OCI-LY7 (cell line): Measurements from ENCODE around the gene MPPED1. TPM values are rescaled to one million over a fixed set of nuclear protein-coding genes. Genes with fewer than 3 reads are reported as not detected.

ENCODE experiments used
- BruUV-seq: library from RNA; stranded (reverse); fragments of 400-500 nt; replicated peaks from 2 replicates; lab custom pipeline; 2021; lab: Mats Ljungman, UMichigan
- CTCF ChIA-PET: fragments of 300-600 bp; sonication (Branson Sonifier 250); formaldehyde crosslinking; loops from one replicate; lab custom pipeline; 2022; ENCODE audit warnings: antibody characterized with exemption; ENCODE audit not compliant: unreplicated experiment; lab: Charles Lee
- POLR2A ChIA-PET: fragments of 300-600 bp; sonication (Branson Sonifier 250); formaldehyde crosslinking; loops from one replicate; lab custom pipeline; 2022; ENCODE audit warnings: antibody characterized with exemption; lab: Charles Lee
- DNase-seq: peaks from one replicate; pipeline ENCODE4 v3.0.0-alpha.2; 2015; ENCODE audit warnings: low spot score
- H2AFZ ChIP-seq: fragments of 200-600 bp; sonication (generic), shearing (Covaris generic); 2 replicates; pipeline ENCODE4 v1.6.1; 2014; ENCODE audit warnings: mild to moderate bottlenecking, antibody characterized with exemption, low read length, moderate library complexity
- H3K27ac ChIP-seq: fragments of 200-600 bp; sonication (generic); 2 replicates; pipeline ENCODE4 v1.5.1; 2014; ENCODE audit warnings: mixed run types, low read depth, mild to moderate bottlenecking, moderate library complexity, low read length, inconsistent platforms; ENCODE audit not compliant: poor library complexity, severe bottlenecking
- H3K36me3 ChIP-seq: fragments of 200-600 bp; sonication (generic); 2 replicates; pipeline ENCODE4 v1.6.1; 2014; ENCODE audit warnings: mild to moderate bottlenecking, antibody characterized with exemption, low read length, moderate library complexity, mixed read lengths; ENCODE audit not compliant: insufficient read depth
- H3K4me1 ChIP-seq: fragments of 200-600 bp; sonication (generic); 2 replicates; pipeline ENCODE4 v1.5.1; 2014; ENCODE audit warnings: mild to moderate bottlenecking, low read length; ENCODE audit not compliant: insufficient read depth, poor library complexity, severe bottlenecking
- H3K4me2 ChIP-seq: fragments of 200-600 bp; sonication (generic); 2 replicates; pipeline ENCODE4 v1.6.1; 2014; ENCODE audit warnings: mild to moderate bottlenecking, low read length
- H3K4me3 ChIP-seq: fragments of 200-600 bp; sonication (generic); 2 replicates; pipeline ENCODE4 v1.5.1; 2014; ENCODE audit warnings: mild to moderate bottlenecking, low read depth, low read length; ENCODE audit not compliant: poor library complexity, severe bottlenecking
- H3K79me2 ChIP-seq: fragments of 200-600 bp; sonication (generic); 2 replicates; pipeline ENCODE4 v1.6.1; 2016; ENCODE audit warnings: low read depth, mild to moderate bottlenecking, low read length, moderate library complexity, mixed read lengths; ENCODE audit not compliant: insufficient read depth
- H3K9me2 ChIP-seq: fragments of 200-600 bp; sonication (generic); 2 replicates; pipeline ENCODE4 v1.6.1; 2016; ENCODE audit warnings: mild to moderate bottlenecking, low read length, mixed read lengths; ENCODE audit not compliant: insufficient read depth
- H3K9me3 ChIP-seq: fragments of 200-600 bp; sonication (generic); 2 replicates; pipeline ENCODE4 v1.6.1; 2014; ENCODE audit warnings: mild to moderate bottlenecking, mixed run types, low read length, mixed read lengths
- H4K20me1 ChIP-seq: fragments of 200-600 bp; sonication (generic); 2 replicates; pipeline ENCODE4 v1.6.1; 2014; ENCODE audit warnings: mild to moderate bottlenecking, antibody characterized with exemption, low read length, moderate library complexity, mixed read lengths; ENCODE audit not compliant: insufficient read depth
- CTCF ChIP-seq: fragments of 200-600 bp; sonication (generic); conservative IDR thresholded peaks from 2 replicates; pipeline ENCODE4 v1.5.1; 2014; ENCODE audit warnings: mild to moderate bottlenecking, antibody characterized with exemption, low read length, moderate library complexity, mixed read lengths
- EZH2phosphoT487 ChIP-seq: fragments of 200-600 bp; sonication (generic); IDR thresholded peaks from 2 replicates; pipeline ENCODE4 v1.6.1; 2018; ENCODE audit warnings: low read depth, borderline replicate concordance, mild to moderate bottlenecking, mixed run types, antibody characterized with exemption, low read length, moderate library complexity, mixed read lengths
- intact Hi-C: fragments of 100-400 bp; cut with micrococcal nuclease; formaldehyde crosslinking; loops from one replicate; pipeline ENCODE4 v1.10.0; 2022; ENCODE audit not compliant: unreplicated experiment
- total RNA-seq, 2 experiments: library from RNA; depleted of rRNA in 1 of 2; stranded (reverse); fragments of >200 nt in 1 of 2; shearing (Covaris generic) in 1 of 2; gene quantifications; 2 replicates each; pipeline ENCODE4 v1.2.3, GENCODE V29; 2014 to 2022

Gene MPPED1
- total RNA-seq, 2 experiments from 2014 or later = not detected

GRCh38 chr22:43483669-43484068, 71.9 kb downstream of the MPPED1 start:
- ChIA-PET POLR2A (no interaction called here), CTCF (no interaction called here)
- Histone ChIP-seq H2AFZ (no peak overlapping the region), H3K4me3 (no peak overlapping the region), H4K20me1 (no peaks in the 10 kb centered on the region), H3K36me3 (no peaks in the 10 kb centered on the region), H3K9me3 (no peaks in the 10 kb centered on the region), H3K4me1 (no peaks in the 10 kb centered on the region), H3K27ac (no peak overlapping the region), H3K4me2 (no peak overlapping the region), H3K79me2 (no peaks in the 10 kb centered on the region), H3K9me2 (no peaks in the 10 kb centered on the region)
- TF ChIP-seq CTCF (no peak), EZH2phosphoT487 (no peak)
- DNase-seq = no peak
- intact Hi-C loops = no loop called here
- BruUV-seq = no TSS peak

- Histone ChIP-seq H3K36me3 (no peaks in the 10 kb centered on the region), H2AFZ (no peak overlapping the region), H3K9me2 (no peaks in the 10 kb centered on the region), H3K79me2 (no peaks in the 10 kb centered on the region), H3K4me3 (no peak overlapping the region), H3K4me1 (no peaks in the 10 kb centered on the region), H4K20me1 (no peaks in the 10 kb centered on the region), H3K9me3 (no peaks in the 10 kb centered on the region), H3K4me2 (no peak overlapping the region), H3K27ac (no peak overlapping the region)
- no TSS peak for BruUV-seq
- CTCF ChIA-PET = no interaction called here
- intact Hi-C loops = no loop called here
- TF ChIP-seq CTCF (no peak), EZH2phosphoT487 (no peak)
- DNase-seq = no peak
- POLR2A ChIA-PET = no interaction called here
Observed at GRCh38 chr22:43484227-43484626, 72.4 kb downstream of the MPPED1 start.

- Histone ChIP-seq H4K20me1 (no peaks in the 10 kb centered on the region), H3K79me2 (no peaks in the 10 kb centered on the region), H3K4me1 (no peaks in the 10 kb centered on the region), H2AFZ (no peak overlapping the region), H3K4me3 (no peak overlapping the region), H3K4me2 (no peak overlapping the region), H3K9me2 (no peaks in the 10 kb centered on the region), H3K27ac (no peak overlapping the region), H3K9me3 (no peaks in the 10 kb centered on the region), H3K36me3 (no peaks in the 10 kb centered on the region)
- no peak for DNase-seq
- CTCF ChIA-PET = no interaction called here
- POLR2A ChIA-PET = interaction anchor here (0.5 kb wide), 1 partner anchor 316 kb away, joined by 3 read pairs; no protein-coding TSS in a partner anchor
- TF ChIP-seq CTCF = no peak
- no peak for TF ChIP-seq EZH2phosphoT487
- intact Hi-C loops = no loop called here
- no TSS peak for BruUV-seq
Observed at GRCh38 chr22:43485502-43486089, 73.8 kb downstream of the MPPED1 start.
